HG02943 (cell line): ENCODE results near the gene CACNA1B.

Experiments
- ATAC-seq: cut with Tn5 transposase; IDR thresholded peaks from one replicate; pipeline ENCODE4 v1.9.1; 2021; ENCODE audit warnings: mild to moderate bottlenecking, low read depth, moderate library complexity; ENCODE audit not compliant: unreplicated experiment

Gene CACNA1B

DNA sequence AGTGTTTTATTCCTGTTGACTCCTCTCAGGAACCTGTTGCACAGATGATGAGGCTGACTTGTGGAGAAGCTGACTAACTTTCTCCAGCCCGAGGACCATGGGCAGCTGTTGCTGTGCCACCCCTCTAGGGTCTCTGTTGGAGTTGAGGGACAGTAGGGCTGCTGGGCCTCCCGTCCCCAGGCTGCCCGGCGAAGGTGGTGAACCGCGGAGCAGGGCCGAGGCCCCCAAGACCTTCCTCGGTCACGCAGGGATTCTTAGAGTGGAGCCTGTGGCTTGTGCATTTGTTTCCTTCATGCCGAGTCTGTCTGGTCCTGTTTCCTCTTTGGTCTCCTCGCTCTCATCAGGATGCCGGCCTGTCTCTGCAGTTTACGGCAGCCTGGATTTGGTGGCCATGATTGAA is 40.2 kb downstream of the CACNA1B start:
- ATAC-seq, result no peak

DNA sequence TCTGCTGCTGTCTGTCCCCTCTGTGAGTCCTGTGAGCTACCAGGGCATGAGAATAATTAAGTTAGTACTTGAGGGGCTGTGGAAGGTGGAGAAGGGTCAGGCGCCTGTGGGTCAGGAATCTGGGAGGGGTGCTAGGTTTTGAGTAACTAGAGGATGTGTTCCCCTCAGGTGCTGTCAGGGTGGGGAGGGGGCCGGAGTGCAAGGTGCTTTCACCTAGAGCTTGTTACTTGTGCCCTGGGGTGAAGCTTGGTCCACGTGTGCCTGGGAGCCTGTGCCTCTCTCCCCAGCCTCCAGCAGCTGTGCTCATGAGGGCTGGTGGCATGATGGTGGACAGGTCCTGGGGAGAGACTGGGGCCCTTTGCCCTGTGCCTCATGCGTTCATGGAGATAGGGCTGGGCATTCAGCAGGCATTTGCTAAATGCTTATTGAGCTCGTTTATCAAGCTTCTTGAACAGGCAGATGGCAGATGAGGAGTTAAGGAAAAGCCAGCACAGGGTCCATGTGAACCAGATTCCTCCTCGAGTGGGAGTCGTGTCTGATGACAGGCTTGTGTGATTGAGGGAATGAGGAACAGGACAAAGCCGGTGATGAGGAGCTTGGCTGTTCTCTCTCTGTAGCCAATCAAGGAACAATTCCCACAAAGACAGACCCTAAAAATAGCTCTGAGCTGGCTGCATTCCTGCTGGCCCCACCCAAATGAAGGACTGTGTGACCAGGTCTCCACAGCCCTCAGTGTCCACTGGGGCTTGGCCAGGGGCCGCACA is 40.9 kb downstream of the CACNA1B start:
- no peak for ATAC-seq

DNA sequence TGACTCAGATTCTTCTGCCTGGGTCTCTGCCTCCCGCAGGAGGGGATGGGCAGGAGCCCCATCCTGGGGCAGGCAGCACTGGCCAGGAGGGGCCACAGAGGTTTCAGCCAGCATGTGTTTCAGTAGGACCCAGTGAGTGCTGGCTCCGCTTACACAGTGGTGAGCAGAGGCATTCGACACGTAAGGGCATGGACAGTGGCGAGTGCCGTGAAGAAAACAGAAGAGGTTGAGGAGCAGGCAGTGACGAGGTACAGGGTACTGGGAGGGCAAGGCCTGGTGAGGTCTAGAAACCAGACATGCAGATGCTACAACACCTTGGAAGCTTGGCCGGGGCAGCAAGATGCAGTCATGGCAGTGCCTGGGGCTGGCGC is 41.5 kb downstream of the CACNA1B start:
- no peak for ATAC-seq

DNA sequence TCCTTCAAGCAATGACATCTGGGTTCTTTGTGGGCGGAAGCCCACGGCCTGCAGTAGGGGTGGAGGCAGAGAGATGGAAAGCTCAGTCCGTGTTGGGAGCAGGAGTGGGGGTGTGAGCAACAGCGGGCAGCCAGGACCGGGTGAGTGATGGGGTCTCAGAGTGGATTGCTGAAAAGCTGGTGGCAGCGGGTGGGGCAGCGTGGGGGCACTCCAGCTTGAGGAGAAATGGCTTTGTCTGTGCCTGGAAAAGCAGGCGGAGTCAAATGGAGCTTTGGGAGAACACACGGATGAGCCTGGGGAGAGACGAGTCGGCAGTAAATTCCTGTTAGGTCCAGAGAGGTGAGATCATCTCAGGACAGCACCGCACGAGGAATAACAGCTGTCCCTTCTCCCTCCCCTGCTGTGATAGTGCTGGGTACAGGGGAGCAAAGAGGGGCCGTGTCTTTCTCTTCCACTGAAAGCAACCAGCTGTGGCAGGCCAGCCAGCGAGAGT is 42.1 kb downstream of the CACNA1B start:
- no peak for ATAC-seq

DNA sequence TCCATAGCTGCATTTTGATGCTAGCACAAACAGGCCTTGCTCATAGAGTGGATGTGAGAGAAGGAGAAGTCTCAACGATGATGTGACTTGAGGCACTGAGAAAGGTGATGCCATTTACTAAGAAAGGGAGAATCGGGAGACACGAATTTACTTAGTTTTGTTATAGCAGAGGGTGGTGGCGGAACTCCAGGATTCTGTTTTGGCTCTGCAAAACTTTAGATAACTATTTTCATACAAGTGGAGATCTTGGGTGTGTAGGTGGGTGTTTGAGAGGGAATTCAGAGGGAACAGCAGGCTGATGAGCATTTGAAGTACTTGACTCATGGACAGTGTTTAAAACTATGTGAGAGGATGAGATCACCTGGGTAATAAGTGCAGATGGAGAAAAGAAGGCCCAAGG is 43.2 kb downstream of the CACNA1B start:
- no peak for ATAC-seq

DNA sequence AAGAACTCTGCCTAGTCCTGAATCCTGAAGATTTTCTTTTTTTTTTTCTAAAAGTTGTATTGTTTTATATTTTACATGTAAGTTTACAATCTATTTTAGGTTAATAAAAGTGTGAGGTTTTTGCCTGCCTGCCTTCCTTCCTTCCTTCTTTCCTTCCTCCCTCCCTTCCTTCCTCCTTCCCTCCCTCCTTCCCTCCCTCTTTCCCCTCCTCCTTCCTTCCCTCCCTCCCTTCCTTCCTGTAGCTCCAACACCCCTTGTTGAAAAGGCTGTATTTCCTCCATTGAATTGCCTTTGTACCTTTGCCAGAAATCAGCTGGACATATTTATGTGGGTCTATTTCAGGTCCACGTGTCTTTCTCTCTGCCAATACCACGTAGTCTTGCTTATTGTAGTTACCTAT is 46.6 kb downstream of the CACNA1B start:
- no peak for ATAC-seq

DNA sequence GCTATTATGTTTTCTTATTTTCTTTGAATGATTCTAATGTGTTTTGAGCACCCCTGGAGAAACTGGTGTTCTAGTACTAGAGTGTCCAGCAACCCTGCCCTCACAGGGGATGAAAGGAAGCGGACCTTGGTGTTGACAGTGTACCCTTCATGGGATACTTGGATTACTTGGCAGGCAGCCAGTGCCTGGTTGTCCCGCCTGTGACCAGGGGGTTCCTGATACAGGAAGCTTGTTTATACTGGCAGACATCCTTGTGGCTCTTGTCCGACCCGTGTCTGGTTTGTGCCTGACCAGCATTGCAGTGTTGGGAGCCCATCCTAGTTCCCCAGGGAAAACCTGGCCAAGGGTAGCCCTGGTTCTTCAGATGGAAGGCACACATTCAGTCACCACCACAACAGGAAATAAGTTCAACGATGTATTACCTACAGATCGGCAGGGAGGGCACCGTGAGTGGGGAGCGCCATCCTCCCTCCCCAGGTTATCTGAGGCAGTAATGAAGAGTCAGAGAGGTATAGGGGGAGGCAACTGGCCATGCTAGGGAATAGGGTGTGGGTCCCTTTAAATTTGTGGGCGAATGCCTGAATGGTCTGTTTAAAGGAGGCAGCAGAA is 47.3 kb downstream of the CACNA1B start:
- ATAC-seq, result no peak

DNA sequence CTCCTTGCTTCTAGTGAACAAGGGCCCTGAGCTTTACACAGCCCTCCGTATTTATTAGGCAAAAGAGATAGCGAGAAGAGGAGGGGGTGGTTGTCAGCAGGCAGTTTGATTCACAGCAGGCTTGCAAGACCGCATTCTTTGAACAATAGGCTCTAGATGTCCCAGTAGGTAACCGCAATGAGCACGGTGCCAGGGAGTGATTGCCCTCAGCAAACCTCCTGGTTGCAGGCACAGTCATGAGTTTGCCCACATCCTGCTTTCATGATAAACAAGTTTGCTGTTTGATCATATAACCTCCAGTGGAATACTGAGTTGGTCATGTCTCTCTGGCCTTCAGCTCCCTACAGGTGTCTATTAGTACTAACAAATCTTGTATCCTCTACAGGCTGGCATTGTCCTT is 66.1 kb downstream of the CACNA1B start:
- ATAC-seq, result no peak

DNA sequence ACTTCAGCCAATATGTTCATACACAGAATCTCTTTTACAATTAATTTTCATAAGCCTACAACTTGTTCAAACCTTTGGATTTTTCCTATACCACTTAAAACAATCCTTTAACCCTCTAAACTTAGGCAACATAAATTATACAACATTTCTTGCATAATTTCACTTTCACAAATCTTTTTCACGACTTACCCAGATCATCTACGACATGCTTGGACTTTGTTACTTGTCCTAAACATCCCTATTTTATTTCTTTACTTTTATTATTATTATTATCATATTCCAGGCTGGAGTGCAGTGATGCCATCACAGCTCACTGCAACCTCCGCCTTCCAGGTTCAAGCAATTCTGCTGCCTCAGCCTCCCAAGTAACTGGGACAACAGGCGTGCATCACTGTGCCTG is 68.0 kb downstream of the CACNA1B start:
- no peak for ATAC-seq

DNA sequence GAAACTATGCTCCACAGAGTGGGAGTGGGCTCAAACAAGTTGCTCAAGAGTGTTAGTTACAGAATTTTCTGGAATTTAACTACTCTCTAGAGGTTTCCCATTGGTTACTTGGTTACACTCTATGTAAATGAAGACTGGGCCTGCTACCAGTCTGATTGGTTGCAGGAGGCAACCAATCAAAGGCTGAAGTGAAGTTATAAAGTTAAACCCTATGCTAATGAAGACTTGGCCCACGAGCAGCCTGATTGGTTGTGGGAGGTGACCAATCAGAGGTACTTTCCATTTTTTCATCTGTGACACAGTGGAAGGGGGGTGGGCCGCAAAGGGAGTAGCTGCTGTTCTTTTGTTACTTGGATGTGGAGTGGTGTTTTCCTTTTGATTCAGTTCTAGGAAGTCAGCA is 69.4 kb downstream of the CACNA1B start:
- no peak for ATAC-seq

DNA sequence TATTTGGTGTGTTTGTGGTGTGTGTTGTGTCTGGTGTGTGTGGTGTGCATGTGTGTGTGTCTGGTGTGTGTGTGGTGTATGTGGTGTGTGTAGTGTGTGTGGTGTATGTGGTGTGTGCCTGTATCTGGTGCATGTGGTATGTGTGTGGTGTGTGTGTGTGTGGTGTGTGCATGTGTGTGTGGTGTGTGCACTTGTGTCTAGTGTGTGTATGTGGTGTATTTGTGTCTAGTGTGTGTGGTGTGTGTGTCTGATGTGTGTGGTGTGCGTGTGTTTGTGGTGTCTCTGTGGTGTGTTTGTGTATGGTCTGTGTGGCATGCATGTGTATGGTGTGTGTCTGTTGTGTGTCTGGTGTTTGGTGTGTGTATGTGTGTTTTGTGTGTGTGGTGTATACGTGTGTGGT is 71.1 kb downstream of the CACNA1B start:
- no peak for ATAC-seq

DNA sequence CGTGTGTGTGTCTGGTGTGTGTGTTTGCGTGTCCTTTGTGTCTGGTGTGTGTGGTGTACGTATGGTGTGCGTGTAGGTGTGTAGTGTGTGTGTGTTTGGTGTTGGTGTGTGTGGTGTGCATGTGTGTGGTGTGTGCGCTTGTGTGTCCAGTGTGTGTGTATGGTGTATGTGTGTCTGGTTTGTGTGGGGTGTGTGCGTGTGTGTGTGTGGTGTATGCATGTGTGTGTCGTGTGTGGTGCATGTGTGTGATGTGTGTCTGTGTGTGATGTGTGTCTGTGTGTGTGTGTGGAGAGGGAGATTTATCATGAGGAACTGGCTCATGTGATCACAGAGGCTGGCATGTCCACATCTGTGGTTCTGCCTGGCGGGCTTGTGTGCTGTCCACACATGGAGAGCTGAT is 71.7 kb downstream of the CACNA1B start:
- ATAC-seq, result no peak

DNA sequence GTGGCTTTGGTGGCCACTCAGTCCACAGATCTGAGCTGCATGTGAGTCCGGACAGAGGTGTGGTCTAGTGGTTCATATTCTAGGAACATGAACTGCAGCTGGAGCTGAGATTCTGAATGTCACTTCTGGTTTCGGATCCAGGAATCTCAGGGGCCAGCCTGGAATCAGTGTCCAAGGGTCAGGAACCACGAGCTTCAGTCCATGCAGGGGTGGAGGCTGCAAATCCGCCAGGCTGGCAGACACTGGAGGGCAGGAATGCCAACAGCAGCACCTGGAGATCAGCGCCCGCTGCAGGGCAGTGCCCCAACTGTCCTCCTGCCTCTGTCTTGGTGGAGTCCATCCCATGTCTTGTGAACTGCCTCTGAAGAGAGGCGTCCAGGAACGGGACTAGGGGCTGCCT is 73.5 kb downstream of the CACNA1B start:
- no peak for ATAC-seq

DNA sequence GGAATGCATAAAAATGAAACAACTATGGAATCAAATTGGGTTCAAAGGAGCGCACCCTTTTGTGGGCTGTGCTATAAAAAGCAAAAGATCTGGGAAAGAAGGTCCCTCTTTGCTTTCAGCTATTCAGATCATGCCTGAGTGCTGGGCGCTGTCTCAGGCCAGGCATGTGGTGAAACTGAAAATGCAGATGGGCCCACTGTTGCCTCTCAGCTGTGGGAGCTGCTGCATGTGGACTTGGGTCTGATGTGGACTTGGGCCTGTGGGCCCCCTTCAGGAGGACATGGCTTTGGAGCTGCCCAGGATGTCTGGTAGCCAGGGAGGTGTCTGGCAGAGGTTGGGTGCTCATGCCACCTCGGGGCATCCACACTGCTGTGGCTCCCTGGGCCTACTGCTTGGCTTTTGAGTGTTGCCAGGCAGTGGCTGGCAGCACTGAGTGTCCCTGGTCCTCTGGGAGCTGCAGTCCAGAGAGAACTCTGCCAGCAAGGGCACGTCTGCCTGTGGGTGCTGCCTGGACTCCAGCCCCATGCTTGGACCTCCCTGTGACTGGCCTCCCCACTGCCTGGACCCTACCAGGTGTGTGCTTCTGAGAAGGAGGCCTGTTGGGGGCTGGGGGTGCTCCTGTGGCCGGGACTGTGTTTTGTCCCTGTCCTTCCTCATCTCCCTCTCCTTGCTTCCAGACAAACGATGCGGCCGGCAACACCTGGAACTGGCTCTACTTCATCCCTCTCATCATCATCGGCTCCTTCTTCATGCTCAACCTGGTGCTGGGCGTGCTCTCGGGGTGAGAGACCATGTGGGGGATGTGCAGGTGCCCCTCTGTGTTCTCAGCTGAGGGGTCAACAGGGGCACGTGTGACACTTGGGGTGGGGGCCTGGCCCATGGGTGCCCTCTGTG is 74.3 kb downstream of the CACNA1B start:
- no peak for ATAC-seq

DNA sequence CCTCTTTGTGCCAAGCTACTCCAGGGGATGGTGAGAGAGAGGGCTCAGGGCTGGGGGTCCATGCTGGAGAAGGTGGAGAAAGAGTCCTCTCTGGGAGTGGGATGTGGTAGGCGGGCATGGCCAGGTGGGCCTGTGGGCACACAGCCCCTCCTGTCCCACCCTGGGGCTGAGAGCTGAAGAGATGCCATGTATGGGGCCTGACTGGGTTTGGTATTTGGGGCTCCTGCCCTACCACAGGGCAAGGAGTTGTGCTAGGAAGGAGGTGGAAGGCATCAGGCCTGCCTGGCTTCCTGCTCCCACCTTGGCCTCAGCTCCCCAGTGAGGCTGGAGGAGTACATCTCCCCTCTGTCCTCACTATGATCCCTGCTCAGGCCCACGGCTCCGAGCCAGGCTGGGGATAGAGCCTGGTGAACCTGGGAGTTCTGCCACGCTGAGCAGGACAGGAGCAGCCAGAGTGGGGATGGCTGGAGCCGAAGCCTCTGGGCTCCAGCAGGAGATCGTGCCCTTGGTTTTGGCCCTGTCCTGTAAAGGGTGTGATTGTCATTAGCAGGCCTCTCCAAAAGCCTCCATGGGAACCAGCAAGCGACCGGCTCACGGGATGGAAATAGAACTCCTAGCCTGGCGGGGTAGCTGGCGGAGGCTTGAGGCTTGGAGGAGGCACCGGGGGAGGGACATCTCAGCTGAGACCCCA is 75.5 kb downstream of the CACNA1B start:
- ATAC-seq, result no peak

DNA sequence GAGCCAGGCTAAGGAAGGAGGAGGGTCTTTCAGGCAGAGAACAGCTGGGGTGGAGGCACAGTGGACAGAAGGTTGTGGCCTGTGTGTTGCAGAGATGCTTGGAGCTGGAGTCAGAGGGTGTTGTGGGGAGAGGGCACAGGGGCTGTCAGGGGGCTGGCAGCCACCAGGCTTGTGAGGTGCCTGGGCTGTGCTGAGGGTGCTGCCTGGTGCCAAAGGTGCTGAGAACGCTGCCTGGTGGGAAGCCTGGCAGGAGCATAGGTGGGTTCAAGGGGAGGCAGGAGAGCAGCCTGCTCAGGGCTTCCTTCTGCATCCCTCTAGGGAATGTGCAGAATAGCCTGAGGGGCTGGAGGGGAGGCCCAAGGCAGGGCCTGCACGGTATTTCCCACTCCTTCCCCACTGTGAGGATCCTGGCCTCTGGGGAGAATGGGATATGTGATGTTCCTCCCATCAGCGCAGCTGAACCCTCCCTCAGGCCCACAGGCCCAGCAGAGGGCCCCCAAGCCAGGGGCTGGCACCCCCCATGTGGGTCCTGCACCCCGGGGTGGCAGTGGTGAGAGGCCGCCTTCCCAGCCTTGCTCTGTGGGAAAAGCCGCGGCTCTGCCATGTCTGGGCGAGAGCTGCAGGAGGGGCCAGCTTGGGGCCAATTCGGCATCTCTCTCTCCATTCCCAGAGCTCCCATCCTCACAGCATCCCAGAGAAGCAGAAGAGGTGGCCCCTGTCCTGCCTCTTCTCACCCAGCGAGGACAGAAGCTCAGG is 76.3 kb downstream of the CACNA1B start:
- no peak for ATAC-seq

DNA sequence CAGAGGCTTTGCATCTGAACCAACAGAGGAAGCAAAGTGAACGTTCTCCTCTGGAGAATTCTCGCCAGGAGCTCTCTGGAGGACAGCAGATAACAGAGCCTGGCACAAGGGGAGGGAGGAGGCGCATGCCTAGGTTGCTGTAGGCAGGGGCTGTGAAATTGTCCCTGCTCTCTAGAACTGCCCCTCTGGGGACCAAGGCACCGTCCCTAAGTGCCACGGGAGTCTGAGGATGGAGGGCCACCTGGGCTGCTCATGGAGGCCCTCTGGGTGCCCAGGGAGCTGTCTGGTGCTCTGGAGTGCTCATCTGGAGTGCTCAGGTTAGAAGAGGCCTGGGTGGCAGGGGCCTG is 77.6 kb downstream of the CACNA1B start:
- ATAC-seq, result no peak

DNA sequence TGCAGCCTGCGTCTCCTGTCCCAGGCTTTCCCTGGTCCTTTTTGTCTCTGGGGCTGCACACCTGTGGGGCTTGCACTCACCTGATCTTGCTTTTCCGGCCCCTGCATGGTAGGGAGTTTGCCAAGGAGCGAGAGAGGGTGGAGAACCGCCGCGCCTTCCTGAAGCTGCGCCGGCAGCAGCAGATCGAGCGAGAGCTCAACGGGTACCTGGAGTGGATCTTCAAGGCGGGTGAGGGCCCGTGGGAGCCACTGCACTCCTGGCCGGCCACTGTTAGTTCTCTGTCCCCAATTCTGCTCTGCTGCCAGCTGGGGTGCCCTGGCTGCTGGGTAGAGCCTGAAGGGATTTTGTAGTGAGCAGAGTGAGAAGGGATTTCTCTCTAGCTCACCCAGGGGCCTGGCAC is 78.0 kb downstream of the CACNA1B start:
- ATAC-seq, result no peak

DNA sequence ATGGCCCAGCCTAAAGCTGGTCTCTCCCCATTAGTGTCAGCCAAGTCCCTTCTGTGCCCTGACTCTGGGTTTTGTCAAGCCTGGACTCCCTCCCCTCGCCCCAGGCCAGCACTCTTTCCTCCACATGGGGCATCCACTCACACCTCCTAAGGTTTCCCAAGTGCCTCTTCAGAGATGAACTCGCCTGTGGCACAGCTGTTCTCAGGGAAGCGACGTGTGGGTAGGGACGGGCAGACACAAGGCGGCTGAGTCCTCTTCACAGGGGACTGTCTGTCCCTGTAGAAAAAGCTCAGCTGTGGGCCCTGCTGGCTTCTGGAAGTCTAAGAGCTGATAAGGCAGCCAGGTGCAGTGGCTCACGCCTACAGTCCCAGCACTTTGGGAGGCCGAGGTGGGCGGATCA is 78.5 kb downstream of the CACNA1B start:
- no peak for ATAC-seq

DNA sequence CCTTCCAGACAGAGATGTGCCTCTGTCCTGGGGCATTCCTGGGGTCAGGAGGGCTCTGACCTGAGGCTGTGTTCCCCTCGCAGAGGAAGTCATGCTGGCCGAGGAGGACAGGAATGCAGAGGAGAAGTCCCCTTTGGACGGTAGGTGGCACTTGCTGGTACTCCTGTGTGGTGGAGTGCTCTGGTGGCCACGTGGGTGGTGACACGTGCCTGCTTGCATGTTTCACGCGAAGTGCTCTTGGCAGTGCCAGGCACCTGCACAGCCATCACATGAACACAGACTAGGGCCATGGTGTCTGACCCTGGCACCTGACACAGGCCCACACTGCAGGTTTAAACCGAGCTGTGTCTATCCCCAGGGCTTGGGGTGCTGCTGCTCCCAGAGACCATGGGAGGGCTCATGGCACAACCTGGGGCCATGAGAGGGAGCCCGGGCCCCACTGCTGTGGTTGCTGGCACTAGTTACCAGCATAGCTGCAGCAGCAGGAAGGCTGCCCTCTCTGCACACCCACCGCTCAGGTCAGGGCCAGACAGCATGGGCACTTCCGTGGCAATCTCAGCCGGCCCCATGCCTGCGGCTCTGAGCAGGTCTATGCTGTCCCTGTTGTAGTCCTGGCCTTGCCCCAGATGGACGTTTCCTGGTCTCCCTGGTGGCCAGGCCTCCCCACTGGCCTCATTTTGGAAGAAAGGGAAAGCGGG is 79.3 kb downstream of the CACNA1B start:
- no peak for ATAC-seq
